Activated CD4-positive, alpha-beta T cell treated with anti-CD3 and anti-CD28 coated beads for 48 hours (primary cell): ENCODE data around the gene HLA-DOA.
A peak's percentile ranks its signal among the peaks of the same experiment; 100 is the strongest.

ENCODE experiments used
- DNase-seq: peaks from one replicate; pipeline ENCODE4 v3.0.0-alpha.2; 2020

Gene HLA-DOA

GRCh38 chr6:32977272-32977952, 32.0 kb downstream of the HLA-DOA start:
- no peak for DNase-seq

- DNase-seq = no peak
These were observed 32.9 kb downstream of the HLA-DOA start for GRCh38 chr6:32976334-32977069.

GRCh38 chr6:32975886-32976285, 33.5 kb downstream of the HLA-DOA start:
- DNase-seq = no peak

GRCh38 chr6:32974541-32975308, 34.7 kb downstream of the HLA-DOA start:
- DNase-seq = no peak

GRCh38 chr6:32974016-32974333, 35.4 kb downstream of the HLA-DOA start:
- no peak for DNase-seq

GRCh38 chr6:32973144-32974015, 36.0 kb downstream of the HLA-DOA start:
- peak; percentile 62 for DNase-seq

- DNase-seq = peak; percentile 58
These were observed 36.8 kb downstream of the HLA-DOA start for GRCh38 chr6:32972353-32973143.

- DNase-seq = peak; percentile 100
These were observed 37.6 kb downstream of the HLA-DOA start for GRCh38 chr6:32971581-32972352.

GRCh38 chr6:32971242-32971580, 38.2 kb downstream of the HLA-DOA start:
- DNase-seq = no peak

GRCh38 chr6:32970413-32971241, 38.8 kb downstream of the HLA-DOA start:
- peak; percentile 91 for DNase-seq

- DNase-seq = peak; percentile 88
These were observed 39.5 kb downstream of the HLA-DOA start for GRCh38 chr6:32969685-32970412.

GRCh38 chr6:32968867-32969684, 40.3 kb downstream of the HLA-DOA start:
- DNase-seq = peak; percentile 82

GRCh38 chr6:32968093-32968866, 41.1 kb downstream of the HLA-DOA start, which contains the start of gene BRD2:
Gene BRD2, plus strand, starts transcription at chr6:32968594. Its CDS starts 4,305 bp downstream, at chr6:32972899.
- DNase-seq = peak; percentile 97

GRCh38 chr6:32967151-32968091, 42.0 kb downstream of the HLA-DOA start:
- no peak for DNase-seq

GRCh38 chr6:32964776-32965175, 44.6 kb downstream of the HLA-DOA start:
- DNase-seq = no peak

GRCh38 chr6:32963866-32964265, 45.5 kb downstream of the HLA-DOA start:
- no peak for DNase-seq
